ENCODE measurements around the gene ARPIN. TPM values are rescaled to one million over a fixed set of nuclear protein-coding genes. Genes with fewer than 3 reads are reported as not detected.
A peak's percentile ranks its signal among the peaks of the same experiment; 100 is the strongest.

The ARPIN gene
- total and polyA plus RNA-seq, 10 of the 15 experiments (the other 5 are each of a cell fraction or from before 2014, with no cell fraction given), result 0.02 to 0.04 TPM; not detected in 8

DNA sequence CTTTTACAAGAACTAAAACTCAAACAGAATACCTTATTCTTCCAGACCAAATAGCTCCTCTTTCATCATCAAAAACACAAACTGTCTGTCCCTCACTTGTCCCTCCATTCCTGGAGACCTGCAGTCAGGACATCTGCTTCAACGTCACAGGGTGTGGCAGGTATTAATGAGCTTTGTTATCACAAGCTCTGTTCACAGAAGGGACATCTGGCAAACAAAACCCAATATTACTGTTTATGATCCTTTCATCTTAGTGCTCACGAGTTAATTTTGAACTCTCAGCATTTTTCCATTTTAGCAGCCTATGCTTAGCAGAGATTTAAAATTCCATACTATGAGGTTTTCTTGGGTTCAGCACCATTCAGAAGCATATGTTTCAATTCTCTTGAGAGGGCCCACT, 51.9 kb downstream of the ARPIN start:
- H3K9me3 ChIP-seq (replicated peaks; ENCODE audit: control insufficient read depth, insufficient read depth, low read length), result no peaks in the 10 kb centered on the region
- no peaks in the 10 kb centered on the region for H3K27me3 ChIP-seq (replicated peaks in 1 of 2; ENCODE audit: control insufficient read depth in 2 of 2, insufficient read depth in 2 of 2, low read length in 1 of 2)
- H3K79me2 ChIP-seq (ENCODE audit: control insufficient read depth, insufficient read depth, low read length), result no peaks in the 10 kb centered on the region
- H3K4me1 ChIP-seq (ENCODE audit: control insufficient read depth, insufficient read depth, low read length), result peaks cover 14% of the 10 kb centered on the region
- H3K4me2 ChIP-seq (ENCODE audit: control insufficient read depth, insufficient read depth), result 0 out of 2 replicates have a peak overlapping the region, but pooled peaks have one; percentile 30
- no peaks in the 10 kb centered on the region for H4K20me1 ChIP-seq (ENCODE audit: control insufficient read depth, insufficient read depth)
- no peak overlapping the region for H2AFZ ChIP-seq (ENCODE audit: control insufficient read depth, low read depth, low read length)
- ChIA-PET CTCF (interaction anchor here (0.7 to 2.2 kb wide), 5 partner anchors 9 to 121 kb away, joined by 3 to 14 read pairs (median 4); no protein-coding TSS in a partner anchor), SMC1A (ENCODE audit: uncharacterized antibody, unreplicated experiment) (interaction anchor here (0.7 to 2.1 kb wide), 6 partner anchors 8 to 100 kb away, joined by 3 to 11 read pairs (median 4); no protein-coding TSS in a partner anchor), RAD21 (ENCODE audit: unreplicated experiment) (interaction anchor here (0.7 to 1.5 kb wide), 3 partner anchors 8 to 14 kb away, joined by 3 to 6 read pairs (median 3); no protein-coding TSS in a partner anchor), POLR2A (interaction anchor here (0.5 kb wide), 1 partner anchor 92 kb away, joined by 6 read pairs; no protein-coding TSS in a partner anchor)
- TF ChIP-seq CEBPB (IDR thresholded peaks at IDR 0.05; ENCODE audit: borderline replicate concordance in 1 of 2, low read depth in 2 of 2, low read length in 2 of 2) (no peak), ZBED1 (IDR thresholded peaks at IDR 0.05; ENCODE audit: borderline replicate concordance) (no peak), CREB1 (IDR thresholded peaks at IDR 0.05; ENCODE audit: low read depth) (no peak), KLF5 (IDR thresholded peaks at IDR 0.05; ENCODE audit: partially characterized antibody) (no peak)
- TF ChIP-seq, protein P1, sequence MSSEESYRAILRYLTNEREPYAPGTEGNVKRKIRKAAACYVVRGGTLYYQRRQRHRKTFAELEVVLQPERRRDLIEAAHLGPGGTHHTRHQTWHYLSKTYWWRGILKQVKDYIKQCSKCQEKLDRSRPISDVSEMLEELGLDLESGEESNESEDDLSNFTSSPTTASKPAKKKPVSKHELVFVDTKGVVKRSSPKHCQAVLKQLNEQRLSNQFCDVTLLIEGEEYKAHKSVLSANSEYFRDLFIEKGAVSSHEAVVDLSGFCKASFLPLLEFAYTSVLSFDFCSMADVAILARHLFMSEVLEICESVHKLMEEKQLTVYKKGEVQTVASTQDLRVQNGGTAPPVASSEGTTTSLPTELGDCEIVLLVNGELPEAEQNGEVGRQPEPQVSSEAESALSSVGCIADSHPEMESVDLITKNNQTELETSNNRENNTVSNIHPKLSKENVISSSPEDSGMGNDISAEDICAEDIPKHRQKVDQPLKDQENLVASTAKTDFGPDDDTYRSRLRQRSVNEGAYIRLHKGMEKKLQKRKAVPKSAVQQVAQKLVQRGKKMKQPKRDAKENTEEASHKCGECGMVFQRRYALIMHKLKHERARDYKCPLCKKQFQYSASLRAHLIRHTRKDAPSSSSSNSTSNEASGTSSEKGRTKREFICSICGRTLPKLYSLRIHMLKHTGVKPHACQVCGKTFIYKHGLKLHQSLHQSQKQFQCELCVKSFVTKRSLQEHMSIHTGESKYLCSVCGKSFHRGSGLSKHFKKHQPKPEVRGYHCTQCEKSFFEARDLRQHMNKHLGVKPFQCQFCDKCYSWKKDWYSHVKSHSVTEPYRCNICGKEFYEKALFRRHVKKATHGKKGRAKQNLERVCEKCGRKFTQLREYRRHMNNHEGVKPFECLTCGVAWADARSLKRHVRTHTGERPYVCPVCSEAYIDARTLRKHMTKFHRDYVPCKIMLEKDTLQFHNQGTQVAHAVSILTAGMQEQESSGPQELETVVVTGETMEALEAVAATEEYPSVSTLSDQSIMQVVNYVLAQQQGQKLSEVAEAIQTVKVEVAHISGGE (CRISPR knock-in tag; IDR thresholded peaks at IDR 0.05), result no peak
- TF ChIP-seq, protein P2, sequence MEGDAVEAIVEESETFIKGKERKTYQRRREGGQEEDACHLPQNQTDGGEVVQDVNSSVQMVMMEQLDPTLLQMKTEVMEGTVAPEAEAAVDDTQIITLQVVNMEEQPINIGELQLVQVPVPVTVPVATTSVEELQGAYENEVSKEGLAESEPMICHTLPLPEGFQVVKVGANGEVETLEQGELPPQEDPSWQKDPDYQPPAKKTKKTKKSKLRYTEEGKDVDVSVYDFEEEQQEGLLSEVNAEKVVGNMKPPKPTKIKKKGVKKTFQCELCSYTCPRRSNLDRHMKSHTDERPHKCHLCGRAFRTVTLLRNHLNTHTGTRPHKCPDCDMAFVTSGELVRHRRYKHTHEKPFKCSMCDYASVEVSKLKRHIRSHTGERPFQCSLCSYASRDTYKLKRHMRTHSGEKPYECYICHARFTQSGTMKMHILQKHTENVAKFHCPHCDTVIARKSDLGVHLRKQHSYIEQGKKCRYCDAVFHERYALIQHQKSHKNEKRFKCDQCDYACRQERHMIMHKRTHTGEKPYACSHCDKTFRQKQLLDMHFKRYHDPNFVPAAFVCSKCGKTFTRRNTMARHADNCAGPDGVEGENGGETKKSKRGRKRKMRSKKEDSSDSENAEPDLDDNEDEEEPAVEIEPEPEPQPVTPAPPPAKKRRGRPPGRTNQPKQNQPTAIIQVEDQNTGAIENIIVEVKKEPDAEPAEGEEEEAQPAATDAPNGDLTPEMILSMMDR (IDR thresholded peaks at IDR 0.05 in 2 of 3, conservative IDR thresholded peaks at IDR 0.05 in 1 of 3; ENCODE audit: control insufficient read depth in 2 of 3, extremely low read depth in 1 of 3, insufficient read depth in 1 of 3, low read depth in 3 of 3, low read length in 3 of 3), result no peak
- no peak overlapping the region for H3K4me3 ChIP-seq
- no peak overlapping the region for H3K9ac ChIP-seq (ENCODE audit: control insufficient read depth, insufficient read depth, low read length)
- ATAC-seq (no peak), DNase-seq (ENCODE audit: low read depth, low spot score) (no peak), FAIRE-seq (peak; percentile 23)
- H3K36me3 ChIP-seq (ENCODE audit: control insufficient read depth in 2 of 2, insufficient read depth in 2 of 2, low read length in 1 of 2), result peaks cover 0 to 3% of the 10 kb centered on the region in 2 experiments; a peak in 2 of 4 replicates
- 95% methylated on average over 2 of the region's 2 CpGs for WGBS (ENCODE audit: insufficient coverage, insufficient replicate concordance, low lambda C conversion rate, missing lambda C conversion rate)
- intact Hi-C loops (cut with micrococcal nuclease; ENCODE audit: unreplicated experiment), result no loop called here
- BruUV-seq (replicated peaks), result no TSS peak
- in situ Hi-C loops (cut with MboI), result no loop called here
- H3K27ac ChIP-seq (ENCODE audit: control insufficient read depth, insufficient read depth), result no peak overlapping the region
